T-helper 22 cell (primary cell): ENCODE results near the gene NMT2.

Experiments
- DNase-seq: peaks from one replicate; pipeline ENCODE4 v3.0.0-alpha.2; 2020; ENCODE audit warnings: low read depth

The NMT2 gene

DNA sequence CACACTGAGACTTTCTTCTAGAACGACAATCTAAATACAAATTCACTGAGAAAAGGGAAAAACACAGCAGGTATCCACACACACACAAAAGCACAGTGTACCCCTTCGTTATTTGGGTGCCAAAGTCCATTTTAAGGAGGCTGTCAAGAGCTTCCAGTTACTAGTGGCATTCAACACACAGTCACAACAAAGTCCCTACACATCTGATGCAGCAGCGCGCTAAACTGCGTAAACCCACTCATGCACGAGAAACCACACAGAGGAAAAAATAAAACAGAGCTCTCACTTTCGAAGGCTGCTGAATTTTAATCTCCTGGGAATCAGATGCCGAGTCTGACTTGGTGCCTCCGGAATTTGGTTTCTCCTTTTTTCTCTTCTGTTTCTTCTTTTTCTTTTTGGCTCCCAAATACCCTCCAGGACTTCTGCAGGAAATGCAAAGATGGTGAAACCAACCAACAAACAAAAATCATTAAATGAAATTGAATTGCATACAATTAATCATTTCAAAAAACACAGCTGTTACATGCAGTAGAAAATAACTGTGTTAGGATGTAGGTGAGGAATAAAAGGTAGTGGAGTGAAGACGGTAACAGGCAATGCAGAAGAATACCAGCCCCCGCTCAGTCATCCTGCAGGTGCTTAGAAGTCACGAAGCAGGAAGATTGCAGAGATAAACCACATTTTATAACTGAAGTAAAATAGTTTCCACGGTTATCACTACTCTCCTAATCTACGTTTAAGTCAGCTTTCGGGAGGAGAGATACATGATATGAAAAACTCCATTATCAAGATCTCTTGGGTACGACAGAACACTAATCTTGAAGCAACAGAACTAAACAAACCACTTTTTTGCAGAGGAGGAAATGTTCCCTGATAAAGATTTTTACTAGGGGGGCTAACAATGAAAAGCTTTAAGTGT lies 27.1 kb downstream of the NMT2 start:
- no peak for DNase-seq

DNA sequence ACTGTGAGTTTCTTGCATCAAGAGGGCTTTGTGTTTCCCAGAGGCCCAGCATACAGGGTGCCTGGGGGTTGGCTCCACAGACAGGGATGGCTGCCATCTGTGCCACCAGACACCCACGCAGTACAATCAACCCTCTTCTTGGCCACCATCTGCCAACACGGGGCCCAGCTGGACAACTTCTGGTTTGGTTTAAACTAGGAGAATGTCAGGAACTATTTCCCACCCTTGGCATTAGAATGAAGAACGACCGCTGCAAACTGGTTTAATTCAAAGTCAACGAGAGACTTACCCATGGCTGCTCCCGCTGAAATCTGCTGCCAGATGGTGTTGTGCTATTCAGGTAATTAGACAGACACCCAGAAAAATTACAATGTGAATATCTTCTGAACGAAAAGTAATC lies 27.8 kb downstream of the NMT2 start:
- DNase-seq, result no peak

DNA sequence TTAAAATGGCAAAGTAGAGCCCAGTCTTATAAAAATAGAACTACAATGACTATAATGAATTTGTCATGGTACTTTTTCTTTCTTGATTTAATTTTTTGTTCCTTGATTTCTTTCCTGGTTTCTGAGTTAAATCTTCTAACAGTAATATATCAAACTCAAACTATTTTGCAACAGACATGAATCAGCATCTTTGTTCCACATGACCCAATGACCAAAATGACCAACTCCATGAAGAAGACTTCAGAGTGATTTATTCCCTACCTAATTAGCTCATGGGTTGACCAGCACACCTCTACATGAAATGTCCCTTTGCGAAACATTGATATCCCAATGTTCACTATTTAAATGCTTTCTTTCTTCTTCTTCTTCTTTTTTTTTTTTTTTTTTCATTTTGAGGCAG lies 30.9 kb downstream of the NMT2 start:
- DNase-seq, result no peak

- no peak for DNase-seq
Measured at GRCh38 chr10:15137036-15137359, 31.5 kb downstream of the NMT2 start.

GRCh38 chr10:15136129-15137035 lies 32.1 kb downstream of the NMT2 start:
- DNase-seq, result no peak

DNA sequence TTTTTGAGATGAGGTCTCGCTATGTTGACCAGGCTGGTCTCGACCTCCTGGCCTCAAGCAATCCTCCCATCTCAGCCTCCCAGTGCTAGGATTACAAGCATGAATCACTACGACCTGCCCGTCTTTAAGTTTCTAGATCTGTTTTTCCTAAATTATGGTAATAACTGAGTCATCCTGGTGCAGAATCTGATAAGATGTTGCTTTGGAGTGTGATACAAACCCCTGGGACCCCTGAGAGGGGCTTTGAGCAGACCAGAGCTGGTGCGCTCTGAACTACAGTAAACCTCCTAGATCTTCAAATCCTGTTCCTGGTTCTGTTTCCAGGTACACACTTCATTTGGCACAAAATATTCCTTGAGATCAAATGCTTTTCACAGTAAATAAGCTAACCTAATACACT lies 37.2 kb downstream of the NMT2 start:
- DNase-seq, result no peak

DNA sequence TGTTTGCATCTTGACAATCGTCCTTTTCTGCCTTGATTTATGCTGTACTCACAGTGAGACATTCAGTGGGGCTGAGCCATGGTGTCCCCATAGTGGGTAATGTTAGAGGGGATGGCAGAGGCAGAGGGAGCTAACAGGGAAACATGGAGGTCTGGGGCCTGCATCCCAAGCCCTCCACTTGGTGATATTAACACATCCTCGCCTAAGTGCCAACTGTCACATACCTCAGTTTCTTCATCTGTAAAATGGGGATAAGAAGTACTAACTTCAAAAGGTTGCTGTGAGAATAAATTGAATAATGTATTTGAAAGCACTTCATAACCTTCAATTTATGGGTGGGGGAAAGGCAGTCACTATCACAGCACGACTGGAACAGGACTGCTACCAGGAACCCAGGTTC lies 43.6 kb downstream of the NMT2 start:
- no peak for DNase-seq

GRCh38 chr10:15124190-15124589 lies 44.3 kb downstream of the NMT2 start:
- DNase-seq, result no peak

DNA sequence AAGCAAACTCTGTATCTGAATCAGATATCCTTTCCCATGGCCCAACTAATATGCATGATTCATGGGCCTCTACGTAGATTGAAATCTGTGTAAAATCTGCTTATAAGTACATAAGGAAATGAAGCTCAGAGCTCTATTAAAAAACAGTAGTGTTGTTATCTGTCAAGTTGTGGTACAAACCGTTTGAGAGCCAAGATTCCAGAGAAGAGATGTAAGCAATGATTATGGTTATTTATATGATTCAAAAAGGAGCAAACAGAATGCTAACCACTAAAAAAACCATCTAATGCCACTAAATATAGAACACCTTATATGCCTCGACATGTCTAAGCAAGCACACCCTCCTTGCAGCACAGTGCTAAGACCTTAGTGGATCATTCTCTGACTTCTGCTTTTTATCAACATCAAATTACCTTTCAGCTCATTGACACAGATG lies 44.7 kb downstream of the NMT2 start:
- no peak for DNase-seq

- no peak for DNase-seq
Measured at GRCh38 chr10:15122477-15123030, 45.9 kb downstream of the NMT2 start.

DNA sequence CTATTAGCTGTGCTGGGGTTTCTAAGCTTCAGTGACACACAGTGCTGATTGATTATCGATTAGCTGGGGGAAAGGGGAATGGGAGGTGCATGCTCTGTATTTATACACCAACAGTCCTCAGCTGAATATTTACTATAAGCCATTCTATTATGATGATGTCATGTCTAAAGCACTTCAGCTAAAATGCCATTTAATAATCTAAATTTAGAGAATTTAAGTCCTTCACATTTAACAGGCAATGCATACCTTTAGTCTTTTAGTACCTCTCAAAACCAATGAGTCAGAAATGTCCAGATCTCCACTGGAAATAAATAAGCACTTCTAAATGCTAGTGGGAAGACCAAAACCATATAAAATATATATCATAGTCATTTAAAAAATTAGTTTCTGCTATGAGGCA lies 46.8 kb downstream of the NMT2 start:
- no peak for DNase-seq

DNA sequence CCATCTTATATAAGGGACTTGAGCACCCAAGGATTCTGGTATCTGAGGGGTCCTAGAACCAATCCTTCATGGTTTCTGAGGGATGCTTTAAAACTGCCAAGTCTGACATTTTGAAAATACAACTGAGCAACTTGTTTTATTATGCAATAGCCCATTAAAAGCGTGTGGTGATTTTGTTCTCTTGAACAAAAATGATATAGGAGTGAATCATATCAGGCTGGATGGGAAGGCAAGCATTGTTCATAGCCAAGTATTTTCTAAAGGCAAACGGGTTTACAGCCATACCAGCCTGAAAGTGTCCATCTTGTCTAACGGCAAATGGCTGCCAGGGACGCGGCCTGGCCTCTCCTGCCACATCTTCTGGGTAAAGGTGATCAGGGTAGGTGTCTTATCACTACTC lies 48.0 kb downstream of the NMT2 start:
- DNase-seq, result no peak

DNA sequence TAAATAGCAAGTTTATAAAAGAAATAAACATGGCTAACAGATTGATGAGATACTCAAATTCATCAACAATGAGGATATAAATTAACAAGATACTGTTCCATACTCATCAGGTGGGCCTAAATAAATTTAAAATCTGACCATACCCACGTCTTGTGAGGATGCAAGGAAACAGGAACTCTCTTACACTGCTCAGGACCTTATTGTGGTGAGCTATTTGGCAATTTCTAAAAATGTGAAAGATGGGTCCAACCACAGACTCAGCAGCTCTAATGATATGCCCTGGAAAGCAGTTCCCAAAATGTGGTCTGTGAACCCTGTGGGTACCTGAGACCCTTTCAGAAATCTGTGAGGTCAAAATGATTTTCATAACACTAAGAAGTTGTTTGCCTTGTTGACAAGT lies 49.9 kb downstream of the NMT2 start:
- no peak for DNase-seq

DNA sequence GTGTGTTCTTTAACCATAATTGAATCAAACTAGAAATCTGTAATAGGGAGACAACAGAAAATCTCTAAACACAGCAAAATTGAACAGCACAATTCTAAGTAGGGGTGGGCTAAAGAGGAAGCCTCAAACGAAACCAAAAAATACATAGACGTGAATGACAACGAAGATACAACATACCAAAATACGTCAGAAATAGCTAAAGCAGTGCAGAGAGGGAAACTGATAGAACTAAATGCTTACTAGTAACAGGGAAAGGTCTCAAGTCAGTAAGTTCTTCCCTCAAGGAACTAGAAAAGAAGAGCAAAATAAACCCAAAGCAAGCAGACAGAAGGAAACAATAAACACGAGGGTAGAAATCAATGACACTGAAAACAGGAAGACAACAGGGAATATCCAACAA lies 52.3 kb downstream of the NMT2 start:
- DNase-seq, result no peak

DNA sequence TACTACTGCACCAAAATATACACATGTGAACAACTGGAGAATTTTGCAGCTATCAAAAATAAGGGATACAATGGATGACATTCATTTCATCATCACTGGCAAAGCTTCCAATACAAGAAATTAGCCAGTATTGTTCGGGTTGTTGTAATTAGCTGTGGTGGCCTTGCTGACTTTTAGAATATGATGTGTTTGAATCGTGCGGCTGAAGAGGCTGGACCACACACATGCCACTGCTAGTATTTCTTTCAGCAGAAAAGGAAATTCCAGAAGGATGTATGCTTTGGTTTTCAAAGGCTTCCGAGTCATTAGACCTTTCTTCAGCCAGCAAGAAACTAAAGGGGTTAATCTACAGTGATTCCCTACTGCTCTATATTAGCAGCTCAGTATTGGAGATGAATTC lies 54.7 kb downstream of the NMT2 start:
- no peak for DNase-seq

DNA sequence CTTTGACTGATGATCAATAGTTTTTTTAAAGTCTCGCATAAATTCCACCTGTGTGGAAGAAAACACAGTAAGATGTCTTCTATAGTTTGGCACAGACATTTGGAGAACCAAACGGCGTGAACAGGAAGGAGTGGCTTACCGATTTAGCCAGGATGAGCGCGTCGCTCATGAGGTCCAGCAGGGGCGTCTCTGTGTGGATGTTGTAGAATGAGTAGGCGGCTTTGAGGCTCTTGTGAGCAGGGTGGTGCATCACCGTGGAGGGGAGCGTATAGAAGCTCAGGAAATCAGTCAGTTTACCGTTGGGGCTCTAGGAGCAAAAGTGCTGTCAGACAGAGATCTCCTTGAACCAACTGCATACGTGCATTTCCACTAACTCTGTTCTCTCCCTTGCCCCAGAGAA lies 55.8 kb downstream of the NMT2 start:
- no peak for DNase-seq

- peak; percentile 30 for DNase-seq
Measured at GRCh38 chr10:15106352-15107013, 62.0 kb downstream of the NMT2 start.

DNA sequence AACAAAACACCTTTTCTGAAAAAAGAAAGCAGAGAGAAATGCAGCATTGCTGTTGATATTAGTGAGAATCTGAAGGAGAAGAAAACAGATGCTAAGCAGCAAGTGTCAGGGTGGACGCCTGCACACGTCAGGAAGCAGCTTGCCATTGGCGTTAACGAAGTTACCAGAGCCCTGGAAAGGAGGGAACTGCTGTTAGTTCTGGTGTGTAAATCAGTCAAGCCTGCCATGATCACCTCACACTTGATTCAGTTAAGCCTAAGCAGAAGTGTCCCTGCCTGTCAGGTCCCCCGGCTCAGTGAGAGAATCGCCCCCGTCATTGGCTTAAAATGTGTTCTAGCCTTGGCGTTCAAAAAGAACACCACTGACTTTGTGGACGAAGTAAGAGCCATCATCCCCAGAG lies 65.0 kb downstream of the NMT2 start:
- no peak for DNase-seq

GRCh38 chr10:15099886-15100285 lies 68.6 kb downstream of the NMT2 start:
- DNase-seq, result no peak

DNA sequence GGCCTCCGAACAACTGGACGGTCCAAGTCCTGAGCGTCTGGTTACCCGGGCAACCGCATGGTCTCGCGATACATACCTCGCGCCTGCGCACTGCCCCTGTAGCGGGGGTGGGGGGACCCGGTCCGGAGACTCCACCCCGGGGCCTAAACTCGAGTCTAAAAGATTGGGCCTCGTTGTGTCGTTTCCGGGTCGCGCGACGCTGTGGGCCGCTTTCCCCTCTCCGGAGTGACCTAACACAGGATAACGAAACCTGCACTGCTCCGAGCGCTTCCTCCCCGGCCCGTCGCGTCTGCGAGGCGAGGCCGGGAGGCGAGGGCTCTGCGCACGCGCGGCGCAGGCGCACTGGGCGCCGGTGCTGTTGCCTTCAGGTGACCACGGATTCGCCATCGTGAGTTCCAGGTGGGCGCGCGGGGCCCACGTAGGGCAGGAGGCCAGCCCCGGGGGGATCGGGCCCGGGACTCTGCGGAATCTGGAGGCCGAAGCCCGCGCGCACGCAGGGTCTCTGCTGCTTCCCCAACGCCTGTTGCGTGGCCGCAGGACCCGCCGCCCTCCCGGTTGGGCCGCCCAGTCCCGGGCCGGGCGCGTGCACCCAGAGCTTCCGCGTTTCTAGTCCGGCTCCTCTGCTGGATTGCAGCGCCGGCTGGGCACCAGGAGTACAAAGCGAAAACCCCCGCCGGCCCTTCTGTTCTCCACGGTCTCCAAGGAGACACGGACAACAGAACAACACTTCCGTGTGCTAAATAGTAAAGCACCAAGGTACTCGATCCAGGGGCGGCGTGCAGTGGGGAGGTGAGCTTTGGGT lies 71.3 kb downstream of the NMT2 start, which contains the start of gene RPP38:
Gene RPP38, plus strand, starts transcription at position 345 of the 802 bp plus-strand sequence. CDS start 5,960 bp downstream, outside the sequence.
- DNase-seq, result peak; percentile 83

- peak; percentile 3 for DNase-seq
Measured at GRCh38 chr10:15096661-15097010, 71.9 kb downstream of the NMT2 start.
